Endodermal cell (in vitro differentiated cells): ENCODE measurements around the gene HAGH. TPM values are rescaled to one million over a fixed set of nuclear protein-coding genes. Genes with fewer than 3 reads are reported as not detected.

Source experiments
- DNase-seq: peaks from one replicate; pipeline ENCODE4 v3.0.0-alpha.2; 2017
- H3K27ac ChIP-seq: 2 replicates; pipeline ENCODE4 v1.5.1; 2013; ENCODE audit warnings: mild to moderate bottlenecking, low read depth, low read length, moderate library complexity
- H3K27me3 ChIP-seq: 2 replicates; pipeline ENCODE4 v1.6.1; 2013; ENCODE audit warnings: mild to moderate bottlenecking, low read length, moderate library complexity; ENCODE audit not compliant: insufficient read depth, control insufficient read depth, poor library complexity, severe bottlenecking
- H3K36me3 ChIP-seq: 2 replicates; pipeline ENCODE4 v1.7.0; 2013; ENCODE audit warnings: mild to moderate bottlenecking, low read length, moderate library complexity; ENCODE audit not compliant: control insufficient read depth, insufficient read depth
- H3K4me1 ChIP-seq: one replicate; pipeline ENCODE4 v1.7.0; 2013; ENCODE audit warnings: low read length; ENCODE audit not compliant: control insufficient read depth, insufficient read depth
- H3K4me3 ChIP-seq: 2 replicates; pipeline ENCODE4 v1.5.1; 2013; ENCODE audit warnings: mild to moderate bottlenecking, low read length, moderate library complexity
- H3K9ac ChIP-seq: 2 replicates; pipeline ENCODE4 v1.6.1; 2013; ENCODE audit warnings: mild to moderate bottlenecking, low read length, moderate library complexity; ENCODE audit not compliant: poor library complexity, severe bottlenecking; ENCODE audit errors: extremely low read depth
- H3K9me3 ChIP-seq: 2 replicates; pipeline ENCODE4 v1.6.1; 2013; ENCODE audit warnings: mild to moderate bottlenecking, low read length, moderate library complexity; ENCODE audit not compliant: control insufficient read depth
- H3K27ac Mint-ChIP-seq: 2 replicates; pipeline ENCODE4 v1.8.0; 2020; ENCODE audit warnings: mixed read lengths
- H3K27me3 Mint-ChIP-seq: 2 replicates; pipeline ENCODE4 v1.8.0; 2021; ENCODE audit warnings: mild to moderate bottlenecking, mixed read lengths; ENCODE audit not compliant: insufficient read depth
- H3K36me3 Mint-ChIP-seq: 2 replicates; pipeline ENCODE4 v1.8.0; 2020; ENCODE audit warnings: low read depth, mixed read lengths
- H3K4me1 Mint-ChIP-seq: 2 replicates; pipeline ENCODE4 v1.8.0; 2020; ENCODE audit warnings: mixed read lengths
- H3K4me3 Mint-ChIP-seq: 2 replicates; pipeline ENCODE4 v1.8.0; 2020; ENCODE audit warnings: mild to moderate bottlenecking, moderate library complexity, mixed read lengths
- H3K9me3 Mint-ChIP-seq: 2 replicates; pipeline ENCODE4 v1.8.0; 2020; ENCODE audit warnings: mild to moderate bottlenecking, mixed read lengths
- CTCF ChIP-seq: fragments of 200-600 bp; sonication (generic); conservative IDR thresholded peaks from 2 replicates; pipeline ENCODE4 v1.5.0; 2021; ENCODE audit warnings: antibody characterized with exemption, mild to moderate bottlenecking
- WGBS, 2 experiments: methylation state at CpG; one replicate each; pipeline versions ENCODE4 v1.1.5 to v1.1.7; 2013; ENCODE audit warnings: missing lambda C conversion rate in 2 of 2, mixed read lengths in 1 of 2; ENCODE audit not compliant: insufficient coverage in 1 of 2, insufficient read length in 1 of 2; 5-methylcytosine and 5-hydroxymethylcytosine counted together
- total RNA-seq, 2 donors: library from RNA; stranded (reverse); fragmentation: NEBNext Ultra II Directional in 1 of 2; extraction: Animal tissue kit (Norgen Biotek cat#: 25700) in 1 of 2; gene quantifications; 2 replicates in 1 of 2; 3 replicates in 1 of 2; pipeline ENCODE4 v1.2.1, GENCODE V29; 2021

HAGH gene
- total RNA-seq, 2 donors from 2014 or later, result 47.8 to 52.9 TPM

GRCh38 chr16:1759511-1759910, 67.1 kb downstream of the HAGH start:
- DNase-seq, result no peak
- TF ChIP-seq CTCF, result no peak
- no peaks in the 10 kb centered on the region for H3K9me3 Mint-ChIP-seq
- peaks cover 18% of the 10 kb centered on the region for H3K36me3 Mint-ChIP-seq
- no peaks in the 10 kb centered on the region for H3K27me3 Mint-ChIP-seq
- no peak overlapping the region for H3K4me3 Mint-ChIP-seq
- no peaks in the 10 kb centered on the region for H3K4me1 Mint-ChIP-seq
- Histone ChIP-seq H3K9ac (no peak overlapping the region), H3K4me1 (no peaks in the 10 kb centered on the region), H3K27me3 (no peaks in the 10 kb centered on the region), H3K27ac (no peak overlapping the region), H3K9me3 (no peaks in the 10 kb centered on the region), H3K36me3 (peaks cover 18% of the 10 kb centered on the region), H3K4me3 (no peak overlapping the region)
- H3K27ac Mint-ChIP-seq, result no peak overlapping the region
- 93 to 96% methylated on average over 13 to 21 of the region's 21 CpGs for WGBS, 2 experiments

- no peaks in the 10 kb centered on the region for H3K27me3 ChIP-seq
- H3K36me3 ChIP-seq, result peaks cover 13% of the 10 kb centered on the region
- Mint-ChIP-seq H3K36me3 (peaks cover 21% of the 10 kb centered on the region), H3K27me3 (no peaks in the 10 kb centered on the region), H3K4me3 (no peak overlapping the region), H3K9me3 (no peaks in the 10 kb centered on the region), H3K4me1 (no peaks in the 10 kb centered on the region), H3K27ac (peak overlapping the region; percentile 17)
- 94 to 95% methylated on average over 13 to 18 of the region's 18 CpGs for WGBS, 2 experiments
- DNase-seq, result no peak
- no peak overlapping the region for H3K9ac ChIP-seq
- no peak overlapping the region for H3K27ac ChIP-seq
- H3K9me3 ChIP-seq, result no peaks in the 10 kb centered on the region
- H3K4me1 ChIP-seq, result no peaks in the 10 kb centered on the region
- no peak for TF ChIP-seq CTCF
- H3K4me3 ChIP-seq, result no peak overlapping the region
Measured at GRCh38 chr16:1758923-1759322, 67.7 kb downstream of the HAGH start.

- Mint-ChIP-seq H3K36me3 (peaks cover 24% of the 10 kb centered on the region), H3K27me3 (no peaks in the 10 kb centered on the region), H3K4me3 (no peak overlapping the region), H3K4me1 (no peaks in the 10 kb centered on the region), H3K9me3 (no peaks in the 10 kb centered on the region), H3K27ac (no peak overlapping the region)
- Histone ChIP-seq H3K36me3 (peaks cover 15% of the 10 kb centered on the region), H3K4me3 (no peak overlapping the region), H3K9ac (no peak overlapping the region), H3K27me3 (no peaks in the 10 kb centered on the region), H3K9me3 (no peaks in the 10 kb centered on the region), H3K4me1 (no peaks in the 10 kb centered on the region), H3K27ac (no peak overlapping the region)
- no peak for DNase-seq
- TF ChIP-seq CTCF, result no peak
- 93 to 94% methylated on average over 10 to 36 of the region's 37 CpGs for WGBS, 2 experiments
Measured at GRCh38 chr16:1757714-1758461, 68.7 kb downstream of the HAGH start.

Other genes with a start within 250 kb of the HAGH start
- gene IFT140, start 214.8 kb downstream of the HAGH start, total RNA-seq, result 10 to 100 TPM; 43.0 to 58.9 TPM
- gene CRAMP1, start 214.5 kb downstream of the HAGH start, total RNA-seq, result 10 to 100 TPM; 29.2 to 40.0 TPM
- 100 to 1,000 TPM; 161 to 168 TPM for gene JPT2, start 148.5 kb downstream of the HAGH start, total RNA-seq
- 10 to 100 TPM; 76.0 to 84.0 TPM for gene MAPK8IP3, start 120.6 kb downstream of the HAGH start, total RNA-seq
- gene NME3, start 55.3 kb downstream of the HAGH start, total RNA-seq, result 10 to 100 TPM; 70.3 to 73.6 TPM
- gene EME2, start 54.0 kb downstream of the HAGH start, total RNA-seq, result 10 to 100 TPM; 34.3 to 64.3 TPM
- gene MRPS34, start 53.7 kb downstream of the HAGH start, total RNA-seq, result 100 to 1,000 TPM; 137 to 164 TPM
- 10 to 100 TPM; 28.0 to 28.1 TPM for gene SPSB3, start 44.3 kb downstream of the HAGH start, total RNA-seq
- gene NUBP2, start 43.9 kb downstream of the HAGH start, total RNA-seq, result 10 to 100 TPM; 61.1 to 61.5 TPM
- gene IGFALS, start 33.1 kb downstream of the HAGH start, total RNA-seq, result not detected
- 10 to 100 TPM; 16.6 to 16.9 TPM for gene FAHD1, start 381 bp upstream of the HAGH start, total RNA-seq
- gene MEIOB, start 45.3 kb upstream of the HAGH start, total RNA-seq, result not detected
- gene HS3ST6, start 91.6 kb upstream of the HAGH start, total RNA-seq, result not detected
- gene MSRB1, start 116.4 kb upstream of the HAGH start, total RNA-seq, result 10 to 100 TPM; 20.6 to 23.5 TPM
- gene RPL3L, start 127.9 kb upstream of the HAGH start, total RNA-seq, result not detected
- 100 to 1,000 TPM; 167 to 192 TPM for gene NDUFB10, start 132.7 kb upstream of the HAGH start, total RNA-seq
- gene RPS2, start 138.0 kb upstream of the HAGH start, total RNA-seq, result 1,000 to 10,000 TPM; 3,064 to 3,492 TPM
- gene RNF151, start 140.0 kb upstream of the HAGH start, total RNA-seq, result under 1 TPM in 1 of 2 donors, not detected in 1; 0.44 TPM
- gene TBL3, start 145.2 kb upstream of the HAGH start, total RNA-seq, result 10 to 100 TPM; 43.4 to 49.7 TPM
- under 1 TPM in 1 of 2 donors, not detected in 1; 0.42 TPM for gene NOXO1, start 154.6 kb upstream of the HAGH start, total RNA-seq
- 10 to 100 TPM; 40.3 to 45.5 TPM for gene GFER, start 157.4 kb upstream of the HAGH start, total RNA-seq
- gene SYNGR3, start 163.1 kb upstream of the HAGH start, total RNA-seq, result 10 to 100 TPM in 1 of 2 donors, 1 to 10 TPM in 1; 7.0 to 11.2 TPM
- 10 to 100 TPM; 45.6 to 49.5 TPM for gene ZNF598, start 183.0 kb upstream of the HAGH start, total RNA-seq
- 1 to 10 TPM; 1.2 to 1.9 TPM for gene NPW, start 193.0 kb upstream of the HAGH start, total RNA-seq
- 10 to 100 TPM; 20.1 to 25.5 TPM for gene NHERF2, start 200.1 kb upstream of the HAGH start, total RNA-seq
- gene NTHL1, start 221.0 kb upstream of the HAGH start, total RNA-seq, result 10 to 100 TPM; 43.2 to 46.1 TPM
- gene TSC2, start 221.2 kb upstream of the HAGH start, total RNA-seq, result 100 to 1,000 TPM; 166 to 192 TPM